GM21825 (cell line): ENCODE measurements around the gene ZCCHC12.
"Not testable (repeated sequence)": the region's sequence is repeated elsewhere in the genome, so short reads cannot be mapped to it uniquely, and the experiment has no call there.

Experiments
- ATAC-seq: cut with Tn5 transposase; IDR thresholded peaks from one replicate; pipeline ENCODE4 v1.9.1; 2021; ENCODE audit warnings: mild to moderate bottlenecking, moderate library complexity; ENCODE audit not compliant: unreplicated experiment

The ZCCHC12 gene

GRCh38 chrX:118823263-118824172 lies at the start of gene ZCCHC12:
Gene ZCCHC12 (plus strand): TSS chrX:118823824. CDS start chrX:118825245, 1,421 bp downstream.
- ATAC-seq = peak; percentile 43

GRCh38 chrX:118779581-118779980 lies 44.0 kb upstream of the ZCCHC12 start:
- ATAC-seq = no peak

GRCh38 chrX:118780509-118780908 lies 43.1 kb upstream of the ZCCHC12 start:
- ATAC-seq = no peak

GRCh38 chrX:118780911-118781310 lies 42.7 kb upstream of the ZCCHC12 start:
- ATAC-seq = no peak

GRCh38 chrX:118795528-118796280 lies 27.9 kb upstream of the ZCCHC12 start:
- no peak for ATAC-seq

- no peak for ATAC-seq
These were observed 20.8 kb upstream of the ZCCHC12 start for GRCh38 chrX:118802857-118803256.

GRCh38 chrX:118807151-118808017 lies 16.2 kb upstream of the ZCCHC12 start:
- no peak for ATAC-seq

GRCh38 chrX:118817257-118817656 lies 6.4 kb upstream of the ZCCHC12 start:
- ATAC-seq = not testable (repeated sequence)

- ATAC-seq = no peak
These were observed 628 bp downstream of the ZCCHC12 start for GRCh38 chrX:118824173-118824730.

- no peak for ATAC-seq
These were observed 1.6 kb downstream of the ZCCHC12 start for GRCh38 chrX:118825227-118825626.

- peak; percentile 68 for ATAC-seq
These were observed 15.8 kb downstream of the ZCCHC12 start for GRCh38 chrX:118839334-118839958.

GRCh38 chrX:118847676-118848075 lies 24.1 kb downstream of the ZCCHC12 start:
- ATAC-seq = no peak

- ATAC-seq = no peak
These were observed 30.0 kb downstream of the ZCCHC12 start for GRCh38 chrX:118853596-118853995.

GRCh38 chrX:118855681-118856310 lies 32.2 kb downstream of the ZCCHC12 start:
- ATAC-seq = no peak

GRCh38 chrX:118857006-118857405 lies 33.4 kb downstream of the ZCCHC12 start:
- no peak for ATAC-seq

- ATAC-seq = no peak
These were observed 37.7 kb downstream of the ZCCHC12 start for GRCh38 chrX:118861338-118861737.

- ATAC-seq = no peak
These were observed 38.5 kb downstream of the ZCCHC12 start for GRCh38 chrX:118862091-118862490.

GRCh38 chrX:118862979-118863378 lies 39.4 kb downstream of the ZCCHC12 start:
- ATAC-seq = no peak

- no peak for ATAC-seq
These were observed 40.5 kb downstream of the ZCCHC12 start for GRCh38 chrX:118864063-118864635.
